H1 (cell line): Measurements from ENCODE around the gene UGT1A7. TPM values are rescaled to one million over a fixed set of nuclear protein-coding genes. Genes with fewer than 3 reads are reported as not detected.

Source experiments
- ATF2 ChIP-seq: IDR thresholded peaks from 2 replicates; pipeline ENCODE4 v1.6.1; 2012; ENCODE audit warnings: low read length, inconsistent platforms
- EP300 ChIP-seq, 2 experiments: IDR thresholded peaks; 1 replicate in 1 of 2; 2 replicates in 1 of 2; pipeline ENCODE4 v1.6.1; 2011 to 2012; ENCODE audit warnings: low read depth in 2 of 2, low read length in 2 of 2, mild to moderate bottlenecking in 2 of 2, borderline replicate concordance in 1 of 2, inconsistent platforms in 1 of 2, moderate library complexity in 1 of 2
- JUN ChIP-seq: IDR thresholded peaks from 2 replicates; pipeline ENCODE4 v1.6.1; 2011; ENCODE audit warnings: low read depth, mild to moderate bottlenecking, improper control_type of control experiment, low read length
- RAD21 ChIP-seq, 2 experiments: IDR thresholded peaks in 1 of 2; conservative IDR thresholded peaks in 1 of 2; 2 replicates each; pipeline ENCODE4 v1.6.1; 2011; ENCODE audit warnings: low read depth in 2 of 2, low read length in 2 of 2, improper control_type of control experiment in 1 of 2, inconsistent platforms in 1 of 2, mild to moderate bottlenecking in 1 of 2, moderate library complexity in 1 of 2
- SP4 ChIP-seq: IDR thresholded peaks from 2 replicates; pipeline ENCODE4 v1.6.1; 2012; ENCODE audit warnings: low read length, inconsistent platforms
- polyA plus RNA-seq, 7 experiments: library from polyadenylated mRNA; depleted of rRNA in 3 of 7; stranded (reverse) in 5 of 7; unstranded in 2 of 7; fragments of >200 nt in 5 of 7; fragments of 200-250 nt in 2 of 7; gene quantifications; 1 replicate in 5 of 7; 2 replicates in 1 of 7; 4 replicates in 1 of 7; pipeline versions ENCODE4 v1.2.1 to v1.2.3, GENCODE V29; 2011 to 2013; ENCODE audit warnings: missing spikeins in 2 of 7, mixed read lengths in 2 of 7
- total RNA-seq: library from RNA; stranded (reverse); fragmentation: NEBNext Ultra II Directional; extraction: Animal tissue kit (Norgen Biotek cat#: 25700); gene quantifications from 2 replicates; pipeline ENCODE4 v1.2.1, GENCODE V29; 2021
- TF ChIP-seq, protein P1 (sequence below): fragments of 300-600 bp; sonication (generic); IDR thresholded peaks from 2 replicates; pipeline ENCODE4 v1.7.1; 2012; ENCODE audit warnings: low read length, moderate library complexity, mild to moderate bottlenecking, inconsistent platforms; ENCODE audit not compliant: insufficient replicate concordance

The UGT1A7 gene
- total and polyA plus RNA-seq, 2 of the 8 experiments (the other 6 are each of a cell fraction or from before 2014, with no cell fraction given) = not detected

GRCh38 chr2:233779722-233780121 is 98.0 kb downstream of the UGT1A7 start (continued):
- TF ChIP-seq, protein P1, sequence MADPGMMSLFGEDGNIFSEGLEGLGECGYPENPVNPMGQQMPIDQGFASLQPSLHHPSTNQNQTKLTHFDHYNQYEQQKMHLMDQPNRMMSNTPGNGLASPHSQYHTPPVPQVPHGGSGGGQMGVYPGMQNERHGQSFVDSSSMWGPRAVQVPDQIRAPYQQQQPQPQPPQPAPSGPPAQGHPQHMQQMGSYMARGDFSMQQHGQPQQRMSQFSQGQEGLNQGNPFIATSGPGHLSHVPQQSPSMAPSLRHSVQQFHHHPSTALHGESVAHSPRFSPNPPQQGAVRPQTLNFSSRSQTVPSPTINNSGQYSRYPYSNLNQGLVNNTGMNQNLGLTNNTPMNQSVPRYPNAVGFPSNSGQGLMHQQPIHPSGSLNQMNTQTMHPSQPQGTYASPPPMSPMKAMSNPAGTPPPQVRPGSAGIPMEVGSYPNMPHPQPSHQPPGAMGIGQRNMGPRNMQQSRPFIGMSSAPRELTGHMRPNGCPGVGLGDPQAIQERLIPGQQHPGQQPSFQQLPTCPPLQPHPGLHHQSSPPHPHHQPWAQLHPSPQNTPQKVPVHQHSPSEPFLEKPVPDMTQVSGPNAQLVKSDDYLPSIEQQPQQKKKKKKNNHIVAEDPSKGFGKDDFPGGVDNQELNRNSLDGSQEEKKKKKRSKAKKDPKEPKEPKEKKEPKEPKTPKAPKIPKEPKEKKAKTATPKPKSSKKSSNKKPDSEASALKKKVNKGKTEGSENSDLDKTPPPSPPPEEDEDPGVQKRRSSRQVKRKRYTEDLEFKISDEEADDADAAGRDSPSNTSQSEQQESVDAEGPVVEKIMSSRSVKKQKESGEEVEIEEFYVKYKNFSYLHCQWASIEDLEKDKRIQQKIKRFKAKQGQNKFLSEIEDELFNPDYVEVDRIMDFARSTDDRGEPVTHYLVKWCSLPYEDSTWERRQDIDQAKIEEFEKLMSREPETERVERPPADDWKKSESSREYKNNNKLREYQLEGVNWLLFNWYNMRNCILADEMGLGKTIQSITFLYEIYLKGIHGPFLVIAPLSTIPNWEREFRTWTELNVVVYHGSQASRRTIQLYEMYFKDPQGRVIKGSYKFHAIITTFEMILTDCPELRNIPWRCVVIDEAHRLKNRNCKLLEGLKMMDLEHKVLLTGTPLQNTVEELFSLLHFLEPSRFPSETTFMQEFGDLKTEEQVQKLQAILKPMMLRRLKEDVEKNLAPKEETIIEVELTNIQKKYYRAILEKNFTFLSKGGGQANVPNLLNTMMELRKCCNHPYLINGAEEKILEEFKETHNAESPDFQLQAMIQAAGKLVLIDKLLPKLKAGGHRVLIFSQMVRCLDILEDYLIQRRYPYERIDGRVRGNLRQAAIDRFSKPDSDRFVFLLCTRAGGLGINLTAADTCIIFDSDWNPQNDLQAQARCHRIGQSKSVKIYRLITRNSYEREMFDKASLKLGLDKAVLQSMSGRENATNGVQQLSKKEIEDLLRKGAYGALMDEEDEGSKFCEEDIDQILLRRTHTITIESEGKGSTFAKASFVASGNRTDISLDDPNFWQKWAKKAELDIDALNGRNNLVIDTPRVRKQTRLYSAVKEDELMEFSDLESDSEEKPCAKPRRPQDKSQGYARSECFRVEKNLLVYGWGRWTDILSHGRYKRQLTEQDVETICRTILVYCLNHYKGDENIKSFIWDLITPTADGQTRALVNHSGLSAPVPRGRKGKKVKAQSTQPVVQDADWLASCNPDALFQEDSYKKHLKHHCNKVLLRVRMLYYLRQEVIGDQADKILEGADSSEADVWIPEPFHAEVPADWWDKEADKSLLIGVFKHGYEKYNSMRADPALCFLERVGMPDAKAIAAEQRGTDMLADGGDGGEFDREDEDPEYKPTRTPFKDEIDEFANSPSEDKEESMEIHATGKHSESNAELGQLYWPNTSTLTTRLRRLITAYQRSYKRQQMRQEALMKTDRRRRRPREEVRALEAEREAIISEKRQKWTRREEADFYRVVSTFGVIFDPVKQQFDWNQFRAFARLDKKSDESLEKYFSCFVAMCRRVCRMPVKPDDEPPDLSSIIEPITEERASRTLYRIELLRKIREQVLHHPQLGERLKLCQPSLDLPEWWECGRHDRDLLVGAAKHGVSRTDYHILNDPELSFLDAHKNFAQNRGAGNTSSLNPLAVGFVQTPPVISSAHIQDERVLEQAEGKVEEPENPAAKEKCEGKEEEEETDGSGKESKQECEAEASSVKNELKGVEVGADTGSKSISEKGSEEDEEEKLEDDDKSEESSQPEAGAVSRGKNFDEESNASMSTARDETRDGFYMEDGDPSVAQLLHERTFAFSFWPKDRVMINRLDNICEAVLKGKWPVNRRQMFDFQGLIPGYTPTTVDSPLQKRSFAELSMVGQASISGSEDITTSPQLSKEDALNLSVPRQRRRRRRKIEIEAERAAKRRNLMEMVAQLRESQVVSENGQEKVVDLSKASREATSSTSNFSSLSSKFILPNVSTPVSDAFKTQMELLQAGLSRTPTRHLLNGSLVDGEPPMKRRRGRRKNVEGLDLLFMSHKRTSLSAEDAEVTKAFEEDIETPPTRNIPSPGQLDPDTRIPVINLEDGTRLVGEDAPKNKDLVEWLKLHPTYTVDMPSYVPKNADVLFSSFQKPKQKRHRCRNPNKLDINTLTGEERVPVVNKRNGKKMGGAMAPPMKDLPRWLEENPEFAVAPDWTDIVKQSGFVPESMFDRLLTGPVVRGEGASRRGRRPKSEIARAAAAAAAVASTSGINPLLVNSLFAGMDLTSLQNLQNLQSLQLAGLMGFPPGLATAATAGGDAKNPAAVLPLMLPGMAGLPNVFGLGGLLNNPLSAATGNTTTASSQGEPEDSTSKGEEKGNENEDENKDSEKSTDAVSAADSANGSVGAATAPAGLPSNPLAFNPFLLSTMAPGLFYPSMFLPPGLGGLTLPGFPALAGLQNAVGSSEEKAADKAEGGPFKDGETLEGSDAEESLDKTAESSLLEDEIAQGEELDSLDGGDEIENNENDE = no peak
- TF ChIP-seq SP4 (no peak), RAD21 (IDR thresholded peaks at IDR 0.05 in 1 of 2, conservative IDR thresholded peaks at IDR 0.05 in 1 of 2; ENCODE audit: low read depth in 2 of 2, low read length in 2 of 2) (no peak), JUN (no peak), ATF2 (no peak), EP300 (IDR thresholded peaks at IDR 0.05; ENCODE audit: borderline replicate concordance in 1 of 2, low read depth in 2 of 2, low read length in 2 of 2) (no peak)
